DMS 273 (cell line): ENCODE measurements around the gene SLC1A2.

Experiments
- DNase-seq: peaks from one replicate; lab custom pipeline; 2025; ENCODE audit not compliant: unreplicated experiment; lab: John Stamatoyannopoulos, UW

Gene SLC1A2

GRCh38 chr11:35204614-35205013 is 214.7 kb downstream of the SLC1A2 start:
- DNase-seq: peak; percentile 1
